ENCODE results near the gene KNOP1.
"Not testable (repeated sequence)": the region's sequence is repeated elsewhere in the genome, so short reads cannot be mapped to it uniquely, and the experiment has no call there.

KNOP1 gene

GRCh38 chr16:19679281-19679680, 38.7 kb downstream of the KNOP1 start:
- DNase-seq, result not testable (repeated sequence)

- DNase-seq, result no peak
Observed at GRCh38 chr16:19678804-19679203, 39.2 kb downstream of the KNOP1 start.

GRCh38 chr16:19677402-19677801, 40.6 kb downstream of the KNOP1 start:
- no peak for DNase-seq

- DNase-seq, result no peak
Observed at GRCh38 chr16:19674485-19674884, 43.5 kb downstream of the KNOP1 start.

- DNase-seq, result no peak
Observed at GRCh38 chr16:19672378-19672777, 45.6 kb downstream of the KNOP1 start.

GRCh38 chr16:19666477-19666876, 51.5 kb downstream of the KNOP1 start:
- no peak for DNase-seq

GRCh38 chr16:19665313-19665712, 52.7 kb downstream of the KNOP1 start:
- not testable (repeated sequence) for DNase-seq

GRCh38 chr16:19664166-19664565, 53.9 kb downstream of the KNOP1 start:
- no peak for DNase-seq

- no peak for DNase-seq
Observed at GRCh38 chr16:19662351-19662750, 55.7 kb downstream of the KNOP1 start.

GRCh38 chr16:19660432-19660831, 57.6 kb downstream of the KNOP1 start:
- DNase-seq, result no peak

- DNase-seq, result no peak
Observed at GRCh38 chr16:19659554-19659953, 58.5 kb downstream of the KNOP1 start.

GRCh38 chr16:19657831-19658230, 60.2 kb downstream of the KNOP1 start:
- DNase-seq, result no peak

- no peak for DNase-seq
Observed at GRCh38 chr16:19655242-19655777, 62.7 kb downstream of the KNOP1 start.

- DNase-seq, result no peak
Observed at GRCh38 chr16:19654147-19654546, 63.9 kb downstream of the KNOP1 start.
